Measurements from ENCODE around the gene CDC25B. TPM values are rescaled to one million over a fixed set of nuclear protein-coding genes. Genes with fewer than 3 reads are reported as not detected.
A peak's percentile ranks its signal among the peaks of the same experiment; 100 is the strongest.

CDC25B gene
- total RNA-seq, 1 donor from 2014 or later = 13.0 TPM

DNA sequence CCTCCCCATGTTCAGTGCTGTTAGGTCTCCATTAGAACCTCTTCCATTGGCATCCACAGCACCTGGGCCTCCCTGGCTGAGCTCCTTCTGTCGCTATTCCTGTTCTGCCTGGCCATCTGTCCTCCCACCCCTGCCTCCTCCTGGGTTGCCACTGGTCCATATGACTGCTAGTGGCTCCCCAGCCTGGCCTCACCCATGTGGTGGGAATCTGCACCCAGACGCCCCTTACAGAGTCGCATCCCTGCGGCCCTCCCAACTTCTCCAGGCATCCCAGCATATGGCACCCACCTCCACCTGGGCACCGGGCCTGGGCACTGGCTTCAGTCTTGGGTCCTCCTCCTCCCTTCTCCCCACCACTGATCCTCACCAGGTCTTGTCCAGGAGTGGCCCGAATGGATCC lies 7.7 kb downstream of the CDC25B start:
- DNase-seq (ENCODE audit: low read depth) = no peak

DNA sequence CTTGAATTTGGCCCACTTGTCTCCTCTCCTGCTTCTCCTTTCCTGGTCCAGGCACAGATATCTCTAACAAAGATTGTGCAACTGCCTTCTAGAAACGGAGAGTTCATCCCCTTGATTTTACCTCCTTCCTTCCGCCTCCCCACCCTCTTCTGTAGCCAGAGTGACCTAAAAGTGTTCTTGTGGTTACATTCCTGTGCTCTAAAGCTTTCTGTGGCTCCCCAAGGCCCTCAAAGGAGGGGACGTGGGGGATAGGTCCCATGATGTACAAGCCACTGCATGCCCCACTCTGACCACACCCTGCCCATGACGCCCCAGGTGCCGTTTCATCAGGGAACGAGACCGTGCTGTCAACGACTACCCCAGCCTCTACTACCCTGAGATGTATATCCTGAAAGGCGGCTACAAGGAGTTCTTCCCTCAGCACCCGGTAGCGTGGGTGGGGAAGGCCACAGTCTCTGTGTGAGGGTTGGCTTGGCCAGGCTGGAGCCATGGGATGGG lies 8.2 kb downstream of the CDC25B start:
- DNase-seq (ENCODE audit: low read depth) = no peak

- no peak for DNase-seq (ENCODE audit: low read depth)
Observed at GRCh38 chr20:3804781-3805180, 8.7 kb downstream of the CDC25B start.

GRCh38 chr20:3808544-3808943 lies 12.4 kb downstream of the CDC25B start:
- no peak for DNase-seq (ENCODE audit: low read depth)

GRCh38 chr20:3811467-3812258 lies 15.6 kb downstream of the CDC25B start:
- DNase-seq (ENCODE audit: low read depth) = peak; percentile 96

GRCh38 chr20:3812259-3812681 lies 16.2 kb downstream of the CDC25B start:
- DNase-seq (ENCODE audit: low read depth) = no peak

DNA sequence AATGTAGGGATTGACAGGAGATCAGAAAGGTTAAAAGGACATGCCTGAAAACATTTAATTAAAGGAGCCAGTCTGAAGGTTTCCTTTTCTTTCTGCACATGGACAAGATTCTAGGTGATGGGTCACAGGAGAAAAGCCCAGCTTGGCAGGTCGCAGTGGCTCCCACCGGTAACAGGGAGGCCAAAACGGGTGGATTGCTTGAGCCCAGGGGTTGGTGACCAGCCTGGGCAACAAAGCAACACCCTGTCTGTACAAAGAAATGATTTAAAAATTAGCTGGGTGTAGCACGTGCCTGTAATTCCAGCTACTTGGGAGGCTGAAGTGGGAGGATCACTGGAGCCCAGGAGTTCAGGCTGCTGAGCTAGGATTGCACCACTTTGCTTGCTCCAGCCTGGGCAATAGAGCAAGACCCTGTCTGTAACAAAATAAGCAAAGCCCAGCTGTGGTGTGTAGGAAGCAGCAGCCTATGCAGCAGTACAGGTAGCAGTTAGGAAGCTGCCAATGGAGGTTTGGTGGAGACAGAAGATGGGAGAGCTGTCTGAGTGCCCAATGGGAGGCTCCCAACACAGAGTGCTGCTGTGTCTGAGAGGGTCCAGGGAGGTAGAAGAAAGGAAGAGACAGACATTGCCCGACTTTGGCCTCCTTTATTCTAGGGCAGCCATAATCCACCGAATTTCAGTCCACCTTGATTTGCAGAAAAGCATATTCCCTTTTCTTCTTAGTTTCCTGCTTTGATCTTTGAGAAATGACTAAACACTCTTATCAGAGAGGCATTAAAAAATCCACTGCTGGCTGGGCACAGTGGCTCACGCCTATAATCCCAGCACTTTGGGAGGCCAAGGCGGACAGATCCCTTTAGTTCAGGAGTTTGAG lies 17.1 kb downstream of the CDC25B start:
- DNase-seq (ENCODE audit: low read depth) = no peak

- no peak for DNase-seq (ENCODE audit: low read depth)
Observed at GRCh38 chr20:3813848-3814581, 17.9 kb downstream of the CDC25B start.

GRCh38 chr20:3814928-3815495 lies 18.9 kb downstream of the CDC25B start:
- no peak for DNase-seq (ENCODE audit: low read depth)

DNA sequence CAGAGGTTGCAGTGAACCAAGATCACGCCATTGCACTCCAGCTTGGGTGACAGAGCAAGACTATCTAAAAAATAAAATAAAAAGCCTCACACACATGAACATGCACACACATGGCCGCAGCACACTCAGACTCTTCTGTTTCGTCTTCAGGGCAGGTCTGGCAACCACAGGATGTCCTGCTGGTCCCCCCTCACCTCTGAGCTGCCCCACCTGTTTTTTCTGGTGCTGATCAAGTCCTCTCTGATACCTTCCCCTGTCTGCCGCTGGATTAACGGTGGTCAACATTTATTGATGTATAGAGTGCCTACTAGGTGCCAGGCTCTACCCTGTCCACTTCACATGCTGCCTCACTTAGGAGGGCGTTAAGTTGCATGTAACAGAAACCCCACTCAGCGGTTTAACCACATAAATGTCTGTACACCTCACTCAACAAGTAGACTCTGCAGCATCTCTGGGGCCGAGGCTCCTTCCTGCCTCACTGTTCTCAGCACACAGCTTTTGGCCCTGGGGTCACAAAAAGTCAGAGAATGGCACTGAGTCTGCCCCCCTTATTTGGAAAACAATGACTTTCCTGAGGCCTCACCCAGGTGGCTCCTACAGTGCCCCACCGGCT lies 19.7 kb downstream of the CDC25B start:
- no peak for DNase-seq (ENCODE audit: low read depth)

- DNase-seq (ENCODE audit: low read depth) = peak; percentile 72
Observed at GRCh38 chr20:3818155-3819151, 22.3 kb downstream of the CDC25B start.

- no peak for DNase-seq (ENCODE audit: low read depth)
Observed at GRCh38 chr20:3819411-3820047, 23.4 kb downstream of the CDC25B start.

DNA sequence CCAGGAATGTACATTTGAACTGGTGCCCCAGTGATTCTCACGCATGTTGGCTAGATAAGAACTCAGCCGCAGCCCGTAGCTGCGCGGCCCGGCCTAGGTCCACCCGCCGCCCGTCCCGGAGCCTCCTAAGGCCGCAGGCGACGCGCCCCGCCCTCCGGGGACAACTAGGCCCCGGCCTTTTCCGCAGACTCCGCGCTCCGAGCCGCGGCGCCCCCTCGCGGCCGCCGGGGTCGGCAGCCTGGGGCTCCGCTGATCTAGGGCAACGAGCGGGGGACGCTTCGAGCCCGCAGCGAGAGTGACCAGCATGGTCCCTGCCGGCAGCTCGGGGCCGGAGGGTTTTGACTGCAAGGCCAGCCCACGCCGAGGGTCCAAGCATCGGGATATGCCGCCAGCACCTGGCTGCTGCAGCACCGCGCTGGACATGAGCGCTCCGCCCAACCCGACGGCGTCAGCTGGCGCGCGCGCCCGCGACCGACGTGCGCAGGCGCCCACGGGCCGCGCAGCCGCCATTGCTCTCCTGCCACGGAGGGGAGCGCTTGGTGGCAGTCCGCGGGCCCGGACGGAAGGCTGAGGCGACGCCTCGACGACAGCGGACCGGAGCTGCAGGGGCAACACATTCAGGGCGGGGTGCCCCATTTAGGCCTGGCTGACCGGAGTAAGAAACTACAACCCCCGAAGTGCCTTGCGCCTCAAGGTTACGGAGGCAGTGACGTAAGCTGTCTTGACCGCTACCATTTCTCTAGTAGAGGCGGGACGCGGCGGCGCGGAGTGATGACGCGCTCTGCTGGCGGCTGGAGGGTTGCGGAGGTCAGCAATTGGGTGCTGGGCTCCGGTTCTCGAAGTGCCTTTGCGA lies 24.2 kb downstream of the CDC25B start, which contains the start of gene AP5S1:
Gene AP5S1 (plus strand): TSS at position 500 of the 853 bp plus-strand sequence. CDS start 1,571 bp downstream, outside the sequence.
- DNase-seq (ENCODE audit: low read depth) = peak; percentile 89

GRCh38 chr20:3820901-3821727 lies 25.0 kb downstream of the CDC25B start:
- no peak for DNase-seq (ENCODE audit: low read depth)

DNA sequence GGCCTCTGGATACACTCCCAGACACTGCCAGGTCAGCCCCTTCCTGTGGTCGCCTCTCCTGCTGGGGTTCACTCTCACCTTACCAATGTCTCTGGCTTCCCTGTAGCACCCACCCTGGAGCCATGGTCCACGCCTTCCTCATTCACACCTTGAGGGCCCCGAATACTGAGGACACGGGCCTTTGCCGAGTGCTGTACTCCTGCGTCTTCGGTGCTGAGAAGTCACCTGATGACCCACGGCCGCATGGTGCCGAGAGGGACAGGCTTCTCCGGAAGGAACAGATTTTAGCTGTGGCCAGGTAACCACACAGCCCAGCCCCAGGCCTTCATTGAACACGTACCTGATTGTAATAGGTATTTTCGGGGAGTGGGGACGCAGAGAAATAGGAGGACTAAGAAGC lies 25.9 kb downstream of the CDC25B start:
- no peak for DNase-seq (ENCODE audit: low read depth)

DNA sequence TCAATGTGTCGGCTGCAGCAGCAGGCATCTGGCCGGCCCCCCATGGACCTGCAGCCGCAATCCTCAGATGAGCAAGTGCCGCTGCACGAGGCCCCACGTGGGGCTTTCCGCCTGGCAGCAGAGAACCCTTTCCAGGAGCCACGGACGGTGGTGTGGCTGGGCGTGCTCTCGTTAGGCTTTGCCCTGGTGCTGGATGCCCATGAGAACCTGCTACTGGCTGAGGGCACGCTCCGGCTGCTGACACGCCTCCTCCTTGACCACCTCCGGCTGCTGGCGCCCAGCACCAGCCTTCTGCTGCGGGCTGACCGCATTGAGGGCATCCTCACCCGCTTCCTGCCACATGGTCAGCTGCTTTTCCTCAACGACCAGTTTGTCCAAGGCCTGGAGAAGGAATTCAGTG lies 27.8 kb downstream of the CDC25B start:
- DNase-seq (ENCODE audit: low read depth) = no peak

DNA sequence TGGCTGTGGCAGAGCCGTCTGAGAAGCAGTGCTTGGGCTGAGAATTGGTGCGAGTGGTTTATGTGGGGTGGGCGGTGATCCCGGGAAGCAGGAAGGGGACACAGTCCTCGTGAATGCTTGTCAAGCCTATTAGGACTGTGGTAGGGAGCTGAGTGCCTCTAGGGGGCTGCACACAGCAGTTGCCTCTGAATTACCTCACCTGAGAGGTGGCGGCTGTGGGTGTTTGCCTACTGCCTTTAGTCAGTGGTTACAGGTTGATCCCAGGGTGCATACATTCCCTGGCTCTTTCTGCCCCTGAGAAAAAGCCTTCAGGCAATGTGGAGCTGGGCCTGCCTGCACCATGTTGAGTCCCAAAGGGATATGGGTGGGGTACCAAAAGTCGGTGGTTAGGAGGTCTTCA lies 29.4 kb downstream of the CDC25B start:
- no peak for DNase-seq (ENCODE audit: low read depth)
